GM23338 (cell line): ENCODE results near the gene LLGL1. TPM values are rescaled to one million over a fixed set of nuclear protein-coding genes. Genes with fewer than 3 reads are reported as not detected.

Experiments
- ATAC-seq: fragments of 200-7000 bp; cut with Tn5 transposase; 3 replicates; pipeline ENCODE4 v1.9.1; 2020
- DNase-seq: peaks from one replicate; pipeline ENCODE4 v3.0.0-alpha.2; 2015; ENCODE audit warnings: low spot score
- H2AFZ ChIP-seq: fragments of 200-600 bp; sonication (generic); 2 replicates; pipeline ENCODE4 v1.8.0; 2016; ENCODE audit warnings: antibody characterized with exemption, mild to moderate bottlenecking, moderate library complexity
- H3F3A ChIP-seq: fragments of 200-600 bp; sonication (generic); replicated peaks from 2 replicates; pipeline ENCODE4 v1.8.0; 2017; ENCODE audit warnings: antibody characterized with exemption, mixed run types, low read depth
- H3K27ac ChIP-seq: fragments of 200-600 bp; sonication (generic); 2 replicates; pipeline ENCODE4 v1.6.1; 2016; ENCODE audit warnings: low read depth
- H3K27me3 ChIP-seq: fragments of 200-600 bp; sonication (generic); 2 replicates; pipeline ENCODE4 v1.8.0; 2016; ENCODE audit warnings: mild to moderate bottlenecking, mixed run types, moderate library complexity; ENCODE audit not compliant: insufficient read depth
- H3K36me3 ChIP-seq: fragments of 200-600 bp; sonication (generic); 2 replicates; pipeline ENCODE4 v1.8.0; 2016; ENCODE audit warnings: mild to moderate bottlenecking; ENCODE audit not compliant: insufficient read depth
- H3K4me1 ChIP-seq: fragments of 200-600 bp; sonication (generic); 2 replicates; pipeline ENCODE4 v1.8.0; 2016; ENCODE audit warnings: mild to moderate bottlenecking, moderate library complexity; ENCODE audit not compliant: insufficient read depth
- H3K4me2 ChIP-seq: fragments of 200-600 bp; sonication (generic); 2 replicates; pipeline ENCODE4 v1.7.1; 2017; ENCODE audit warnings: mixed run types
- H3K4me3 ChIP-seq: fragments of 200-600 bp; sonication (generic); 2 replicates; pipeline ENCODE4 v1.6.1; 2016; ENCODE audit warnings: mixed run types
- H3K79me2 ChIP-seq: fragments of 200-600 bp; sonication (generic); replicated peaks from 2 replicates; pipeline ENCODE4 v1.8.0; 2017; ENCODE audit warnings: mild to moderate bottlenecking; ENCODE audit not compliant: insufficient read depth
- H3K9me2 ChIP-seq: fragments of 200-600 bp; sonication (generic); 2 replicates; pipeline ENCODE4 v1.8.0; 2017; ENCODE audit not compliant: insufficient read depth
- H4K20me1 ChIP-seq: fragments of 200-600 bp; sonication (generic); replicated peaks from 2 replicates; pipeline ENCODE4 v1.8.0; 2017; ENCODE audit warnings: mild to moderate bottlenecking; ENCODE audit not compliant: insufficient read depth
- H3K27ac Mint-ChIP-seq: 2 replicates; pipeline ENCODE4 v1.8.0; 2020; ENCODE audit warnings: inconsistent platforms, mild to moderate bottlenecking, moderate library complexity, mixed read lengths
- H3K27me3 Mint-ChIP-seq: 3 replicates; pipeline ENCODE4 v1.8.0; 2022; ENCODE audit warnings: low read depth, mild to moderate bottlenecking, moderate library complexity, mixed read lengths, inconsistent platforms; ENCODE audit not compliant: insufficient read depth, poor library complexity
- H3K36me3 Mint-ChIP-seq: 3 replicates; pipeline ENCODE4 v1.8.0; 2021; ENCODE audit warnings: low read depth, mild to moderate bottlenecking, inconsistent platforms, moderate library complexity, mixed read lengths
- H3K4me1 Mint-ChIP-seq: 3 replicates; pipeline ENCODE4 v1.8.0; 2020; ENCODE audit warnings: mild to moderate bottlenecking, inconsistent platforms, mixed read lengths
- H3K4me3 Mint-ChIP-seq: 3 replicates; pipeline ENCODE4 v1.8.0; 2021; ENCODE audit warnings: moderate library complexity, mild to moderate bottlenecking, inconsistent platforms, mixed read lengths
- H3K9me3 Mint-ChIP-seq: 3 replicates; pipeline ENCODE4 v1.8.0; 2020; ENCODE audit warnings: moderate library complexity, mild to moderate bottlenecking, inconsistent platforms, mixed read lengths
- CREB1 ChIP-seq: fragments of 250-450 bp; sonication (Bioruptor Pico); IDR thresholded peaks from 2 replicates; pipeline ENCODE4 v1.5.0; 2020; ENCODE audit warnings: low read depth, mild to moderate bottlenecking, moderate library complexity
- CTCF ChIP-seq, 2 experiments: fragments of 200-600 bp in 1 of 2; sonication (generic) in 1 of 2; conservative IDR thresholded peaks; 2 replicates each; pipeline versions ENCODE4 v1.5.1 to v1.6.1; 2016 to 2017; ENCODE audit warnings: antibody characterized with exemption in 2 of 2, low read depth in 2 of 2, mild to moderate bottlenecking in 2 of 2, moderate library complexity in 1 of 2
- ETS1 ChIP-seq: IDR thresholded peaks from 2 replicates; pipeline ENCODE4 v1.6.1; 2016; ENCODE audit warnings: antibody characterized with exemption
- EZH2 ChIP-seq: fragments of 200-600 bp; sonication (generic); IDR thresholded peaks from one replicate; pipeline ENCODE4 v1.8.0; 2017; ENCODE audit warnings: antibody characterized with exemption, mild to moderate bottlenecking, low read depth; ENCODE audit not compliant: unreplicated experiment
- EZH2phosphoT487 ChIP-seq: fragments of 200-600 bp; sonication (generic); IDR thresholded peaks from one replicate; pipeline ENCODE4 v1.8.1; 2018; ENCODE audit warnings: antibody characterized with exemption; ENCODE audit not compliant: unreplicated experiment
- JUNB ChIP-seq: IDR thresholded peaks from one replicate; pipeline ENCODE4 v1.6.1; 2016; ENCODE audit warnings: antibody characterized with exemption; ENCODE audit not compliant: unreplicated experiment
- NANOG ChIP-seq: IDR thresholded peaks from 2 replicates; pipeline ENCODE4 v1.6.1; 2016; ENCODE audit warnings: antibody characterized with exemption, borderline replicate concordance
- POLR2AphosphoS5 ChIP-seq: IDR thresholded peaks from 2 replicates; pipeline ENCODE4 v1.6.1; 2016; ENCODE audit warnings: antibody characterized with exemption, low read depth
- REST ChIP-seq: IDR thresholded peaks from one replicate; pipeline ENCODE4 v1.6.1; 2018; ENCODE audit warnings: antibody characterized with exemption; ENCODE audit not compliant: unreplicated experiment
- STAT1 ChIP-seq: IDR thresholded peaks from one replicate; pipeline ENCODE4 v1.6.1; 2016; ENCODE audit warnings: antibody characterized with exemption; ENCODE audit not compliant: unreplicated experiment
- ZNF114 ChIP-seq: fragments of 250-450 bp; sonication (Bioruptor Pico); IDR thresholded peaks from 2 replicates; pipeline ENCODE4 v1.5.0; 2020; ENCODE audit warnings: mild to moderate bottlenecking, moderate library complexity
- ZNF331 ChIP-seq: fragments of 250-450 bp; sonication (Bioruptor Pico); IDR thresholded peaks from 2 replicates; pipeline ENCODE4 v1.5.0; 2020; ENCODE audit warnings: low read depth, mild to moderate bottlenecking, moderate library complexity
- ZNF462 ChIP-seq: fragments of 250-450 bp; sonication (Bioruptor Pico); IDR thresholded peaks from 2 replicates; pipeline ENCODE4 v1.5.0; 2020; ENCODE audit warnings: mild to moderate bottlenecking, moderate library complexity
- polyA plus RNA-seq: library from polyadenylated mRNA; unstranded; fragments of >200 nt; fragmentation: Nextera tagmentation; extraction: Ambion mirVana; gene quantifications from 2 replicates; pipeline ENCODE4 v1.2.1, GENCODE V29; 2016
- total RNA-seq: library from RNA; depleted of rRNA; stranded (reverse); fragments of >200 nt; shearing (Covaris generic); gene quantifications from 2 replicates; pipeline ENCODE4 v1.2.3, GENCODE V29; 2014

The LLGL1 gene
- total and polyA plus RNA-seq, 2 experiments from 2014 or later: 5.9 to 129 TPM

- Histone ChIP-seq H3K4me1 (peaks cover 20% of the 10 kb centered on the region), H3K27me3 (no peaks in the 10 kb centered on the region), H3K79me2 (peaks cover 20% of the 10 kb centered on the region), H3F3A (peaks cover 14% of the 10 kb centered on the region), H3K4me2 (peak overlapping the region; percentile 99), H3K27ac (no peak overlapping the region), H2AFZ (no peak overlapping the region), H4K20me1 (no peaks in the 10 kb centered on the region; the same call in 1 of the 2 replicates), H3K36me3 (no peaks in the 10 kb centered on the region; the same call in 1 of the 2 replicates), H3K4me3 (peak overlapping the region; percentile 97), H3K9me2 (no peaks in the 10 kb centered on the region)
- ATAC-seq (no peak), DNase-seq (no peak)
- Mint-ChIP-seq H3K9me3 (no peaks in the 10 kb centered on the region), H3K4me1 (peaks cover 26% of the 10 kb centered on the region), H3K4me3 (peak overlapping the region; percentile 81), H3K36me3 (peaks cover 8% of the 10 kb centered on the region), H3K27ac (no peak overlapping the region), H3K27me3 (peaks cover 4% of the 10 kb centered on the region)
- TF ChIP-seq ZNF462 (CRISPR knock-in tag) (no peak), NANOG (no peak), CREB1 (CRISPR knock-in tag) (no peak), STAT1 (no peak), ZNF331 (CRISPR knock-in tag) (no peak), EZH2phosphoT487 (no peak), EZH2 (no peak), ZNF114 (CRISPR knock-in tag) (no peak), POLR2AphosphoS5 (no peak), JUNB (no peak), ETS1 (no peak), REST (no peak), CTCF (conservative IDR thresholded peaks at IDR 0.05; ENCODE audit: low read depth in 2 of 2) (no peak)
Measured at GRCh38 chr17:18261659-18262058, 36.2 kb downstream of the LLGL1 start.
